Aorta (tissue), 5 donors: Measurements from ENCODE around the gene CR1L. TPM values are rescaled to one million over a fixed set of nuclear protein-coding genes. Genes with fewer than 3 reads are reported as not detected.
"Not testable (repeated sequence)": the region's sequence is repeated elsewhere in the genome, so short reads cannot be mapped to it uniquely, and the experiment has no call there.

Experiments
- ATAC-seq: fragments of 200-7000 bp; cut with Tn5 transposase; one replicate; pipeline ENCODE4 v1.9.1; 2022; ENCODE audit warnings: moderate library complexity; ENCODE audit not compliant: low FRiP score
- DNase-seq, 2 donors: peaks; one replicate each; pipeline ENCODE4 v3.0.0-alpha.2; 2020
- H3K27ac ChIP-seq, 2 donors: one replicate each; pipeline ENCODE4 v1.5.1; 2013; ENCODE audit warnings: low read length in 2 of 2, mild to moderate bottlenecking in 2 of 2, moderate library complexity in 2 of 2, control low read depth in 1 of 2, inconsistent platforms in 1 of 2, low read depth in 1 of 2
- H3K27me3 ChIP-seq, 2 donors: one replicate each; pipeline ENCODE4 v1.6.1; 2013; ENCODE audit warnings: control low read depth in 1 of 2, low read length in 1 of 2, mild to moderate bottlenecking in 1 of 2, moderate library complexity in 1 of 2; ENCODE audit not compliant: insufficient read depth in 2 of 2, control insufficient read depth in 1 of 2
- H3K36me3 ChIP-seq, 2 donors: one replicate each; pipeline ENCODE4 v1.6.1; 2013; ENCODE audit warnings: control low read depth in 1 of 2, low read length in 1 of 2, mild to moderate bottlenecking in 1 of 2; ENCODE audit not compliant: insufficient read depth in 2 of 2, control insufficient read depth in 1 of 2
- H3K4me1 ChIP-seq, 2 donors: one replicate each; pipeline ENCODE4 v1.6.1; 2013; ENCODE audit warnings: low read length in 2 of 2, control low read depth in 1 of 2, mild to moderate bottlenecking in 1 of 2, moderate library complexity in 1 of 2; ENCODE audit not compliant: insufficient read depth in 2 of 2, control insufficient read depth in 1 of 2
- H3K4me3 ChIP-seq, 2 donors: one replicate each; pipeline ENCODE4 v1.5.1; 2013; ENCODE audit warnings: low read length in 2 of 2, control low read depth in 1 of 2, mild to moderate bottlenecking in 1 of 2
- H3K9me3 ChIP-seq: one replicate; pipeline ENCODE4 v1.6.1; 2013; ENCODE audit warnings: mild to moderate bottlenecking, low read length; ENCODE audit not compliant: control insufficient read depth
- WGBS, 2 donors: extraction: QIAGEN DNeasy Blood & Tissue Kit; methylation state at CpG; one replicate each; pipeline ENCODE4 v1.1.7; 2013; 5-methylcytosine and 5-hydroxymethylcytosine counted together
- intact Hi-C, 2 donors: fragments of 100-400 bp; cut with DNase I; formaldehyde crosslinking; loops; one replicate each; pipeline versions ENCODE4 v1.14.2 to v1.15.0; 2022
- polyA plus RNA-seq, 2 donors: library from polyadenylated mRNA; stranded (reverse); fragments of 200-250 nt; gene quantifications; one replicate each; pipeline ENCODE4 v1.2.3, GENCODE V29; 2013
- total RNA-seq, 2 donors: library from RNA; stranded (reverse); fragmentation: NEBNext Ultra II Directional; extraction: Animal tissue kit (Norgen Biotek cat#: 25700); gene quantifications; one replicate each; pipeline ENCODE4 v1.2.1, GENCODE V29; 2021
- donor health status: healthy with polysubstance abuse.
- donor health status: Bipolar disorder and iron deficiency.
- donor health status: DM: no; HTN: no; CAD: no.
- donor health status: DM: no; HTN: no; CAD: no.
- donor health status: DM: yes; HTN: yes; CAD: no.

The CR1L gene
- total and polyA plus RNA-seq, 4 donors: 0.24 TPM; not detected in 3

DNA sequence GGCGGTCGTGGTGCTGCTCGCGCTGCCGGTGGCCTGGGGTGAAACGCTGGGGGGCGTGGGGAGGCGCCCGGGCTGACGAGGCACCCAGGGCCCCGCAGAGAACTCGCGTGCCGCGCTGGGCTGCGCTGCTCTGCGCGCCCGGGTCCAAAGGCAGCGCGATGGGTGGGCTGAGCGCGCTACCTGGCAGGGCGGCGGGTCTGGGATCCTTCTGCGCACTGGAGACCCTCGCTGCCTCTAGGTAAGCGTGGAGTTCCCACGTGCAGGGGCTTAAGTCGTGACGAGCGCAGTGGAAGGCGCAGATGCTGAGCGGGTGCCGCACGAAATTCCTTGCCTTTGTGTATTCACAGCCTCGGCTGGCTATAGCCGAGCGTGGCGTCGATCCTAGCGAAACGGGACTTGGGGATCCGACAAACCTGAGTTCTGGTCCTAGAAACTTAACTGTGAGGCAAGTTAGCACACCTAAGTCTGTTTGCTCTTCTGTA lies 24.6 kb downstream of the CR1L start:
- Histone ChIP-seq H3K27me3 (no peaks in the 10 kb centered on the region), H3K27ac (no peak overlapping the region), H3K4me3 (no peak overlapping the region), H3K9me3 (peaks cover 1% of the 10 kb centered on the region), H3K36me3 (no peaks in the 10 kb centered on the region), H3K4me1 (no peaks in the 10 kb centered on the region)
- DNase-seq (no peak), ATAC-seq (no peak)
- WGBS, 2 donors: 2 to 8% methylated on average over 43 to 44 of the region's 44 CpGs
- intact Hi-C loops: no loop called here

DNA sequence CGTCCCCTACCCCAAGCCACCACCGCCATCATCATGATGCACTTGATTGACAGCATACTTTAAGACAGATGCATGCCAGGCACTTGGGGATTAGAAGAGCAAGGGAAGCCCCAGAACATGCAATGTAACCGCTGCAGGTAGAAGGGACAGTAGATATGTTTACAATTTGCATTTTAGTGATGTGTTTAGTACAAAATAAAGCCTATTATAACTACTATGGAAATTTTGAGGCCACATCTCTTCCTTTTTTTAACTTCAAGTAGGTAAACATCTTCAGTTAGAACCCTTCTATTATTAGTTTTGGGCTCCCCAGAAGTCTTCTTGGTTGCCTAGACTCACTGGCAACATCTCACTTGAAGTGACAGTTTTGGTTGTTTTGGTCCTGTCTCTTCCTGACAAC lies 25.3 kb downstream of the CR1L start:
- no peak overlapping the region for H3K4me3 ChIP-seq
- H3K36me3 ChIP-seq: no peaks in the 10 kb centered on the region
- ATAC-seq: no peak
- H3K27ac ChIP-seq: no peak overlapping the region
- intact Hi-C loops: no loop called here
- H3K4me1 ChIP-seq: no peaks in the 10 kb centered on the region
- WGBS, 2 donors: 67 to 71% methylated on average over 3 of the region's 3 CpGs
- peaks cover 1% of the 10 kb centered on the region for H3K9me3 ChIP-seq
- no peak for DNase-seq
- H3K27me3 ChIP-seq: no peaks in the 10 kb centered on the region

DNA sequence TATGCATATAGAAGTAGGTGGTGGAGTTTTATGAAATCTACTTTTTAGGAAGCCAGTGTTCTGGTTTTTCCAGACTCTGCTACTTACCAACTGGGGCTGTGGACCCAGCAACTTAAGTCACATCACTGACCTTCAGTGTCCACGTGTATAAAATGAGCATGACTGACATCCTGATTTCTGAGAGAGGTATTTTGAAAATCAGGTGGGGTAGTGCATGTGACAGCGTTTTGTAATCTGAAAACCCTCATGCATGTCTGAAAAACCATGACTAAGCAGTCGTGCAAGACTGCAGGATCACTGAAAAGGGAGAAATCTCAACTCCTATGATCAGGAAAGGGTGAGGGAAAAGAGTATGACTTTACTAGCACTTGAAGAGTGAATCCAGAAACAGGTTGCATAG lies 26.1 kb downstream of the CR1L start:
- intact Hi-C loops: no loop called here
- Histone ChIP-seq H3K27ac (no peak overlapping the region), H3K4me1 (no peaks in the 10 kb centered on the region), H3K9me3 (no peaks in the 10 kb centered on the region), H3K36me3 (no peaks in the 10 kb centered on the region), H3K27me3 (no peaks in the 10 kb centered on the region), H3K4me3 (no peak overlapping the region)
- WGBS, 2 donors: 40 to 58% methylated on average over 3 of the region's 3 CpGs
- ATAC-seq: no peak
- DNase-seq: no peak

GRCh38 chr1:207672522-207673130 lies 27.7 kb downstream of the CR1L start:
- Histone ChIP-seq H3K36me3 (no peaks in the 10 kb centered on the region), H3K4me1 (no peaks in the 10 kb centered on the region), H3K27me3 (no peaks in the 10 kb centered on the region), H3K4me3 (no peak overlapping the region), H3K9me3 (no peaks in the 10 kb centered on the region), H3K27ac (no peak overlapping the region)
- ATAC-seq (no peak), DNase-seq (no peak)
- 21 to 23% methylated on average over 5 of the region's 5 CpGs for WGBS, 2 donors
- intact Hi-C loops: no loop called here

- H3K27ac ChIP-seq: no peak overlapping the region
- H3K4me1 ChIP-seq: no peaks in the 10 kb centered on the region
- DNase-seq (no peak), ATAC-seq (no peak)
- no peaks in the 10 kb centered on the region for H3K27me3 ChIP-seq
- no peak overlapping the region for H3K4me3 ChIP-seq
- intact Hi-C loops: no loop called here
- WGBS, 2 donors: 55 to 64% methylated on average over 6 of the region's 6 CpGs
- H3K36me3 ChIP-seq: no peaks in the 10 kb centered on the region
- no peaks in the 10 kb centered on the region for H3K9me3 ChIP-seq
Measured at GRCh38 chr1:207673399-207673798, 28.5 kb downstream of the CR1L start.

GRCh38 chr1:207676153-207676552 lies 31.2 kb downstream of the CR1L start:
- DNase-seq (no peak), ATAC-seq (no peak)
- no peaks in the 10 kb centered on the region for H3K27me3 ChIP-seq
- no peaks in the 10 kb centered on the region for H3K4me1 ChIP-seq
- intact Hi-C loops: no loop called here
- no peak overlapping the region for H3K4me3 ChIP-seq
- H3K27ac ChIP-seq: no peak overlapping the region
- peaks cover 3% of the 10 kb centered on the region for H3K9me3 ChIP-seq
- H3K36me3 ChIP-seq: no peaks in the 10 kb centered on the region
- WGBS, 2 donors: 89% methylated on average over 4 of the region's 4 CpGs

- DNase-seq, H3K9me3 ChIP-seq, H3K27me3 ChIP-seq, intact Hi-C loops, H3K4me1 ChIP-seq, H3K27ac ChIP-seq, H3K4me3 ChIP-seq, ATAC-seq, H3K36me3 ChIP-seq: not testable (repeated sequence)
- 62 to 67% methylated on average over 6 of the region's 6 CpGs for WGBS, 2 donors
Measured at GRCh38 chr1:207680590-207681388, 35.9 kb downstream of the CR1L start.

DNA sequence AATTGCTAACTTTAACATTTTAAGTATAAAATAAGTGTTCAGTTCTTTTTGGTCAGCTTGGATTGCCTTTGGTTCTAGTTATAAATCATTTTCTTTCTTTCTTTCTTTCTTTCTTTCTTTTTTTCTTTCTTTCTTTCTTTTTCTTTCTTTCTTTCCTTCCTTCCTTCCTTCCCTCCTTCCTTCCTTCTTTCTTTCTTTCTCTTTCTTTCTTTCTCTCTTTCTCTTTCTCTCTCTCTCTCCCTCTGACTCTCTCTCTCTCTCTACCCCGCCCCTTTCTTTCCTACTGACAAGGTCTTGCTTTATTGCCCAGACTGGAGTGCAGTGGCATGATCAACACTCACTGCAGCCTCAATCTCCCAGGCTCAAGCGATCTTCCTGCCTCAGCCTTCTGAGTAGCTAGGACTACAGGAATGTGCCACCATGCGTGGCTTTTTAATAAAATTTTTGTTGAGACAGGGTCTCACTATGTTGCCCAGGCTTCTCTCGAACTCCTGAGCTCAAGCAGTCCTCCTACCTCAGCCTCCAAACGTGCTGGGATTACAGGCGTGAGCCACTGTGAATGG lies 38.0 kb downstream of the CR1L start:
- H3K9me3 ChIP-seq, H3K36me3 ChIP-seq, H3K4me1 ChIP-seq, H3K4me3 ChIP-seq, intact Hi-C loops, DNase-seq, H3K27ac ChIP-seq, H3K27me3 ChIP-seq, ATAC-seq: not testable (repeated sequence)
- WGBS, 2 donors: 85% methylated on average over 6 of the region's 6 CpGs

GRCh38 chr1:207690551-207690950 lies 45.6 kb downstream of the CR1L start:
- H3K4me1 ChIP-seq, intact Hi-C loops, H3K27me3 ChIP-seq, DNase-seq, ATAC-seq, H3K9me3 ChIP-seq, H3K4me3 ChIP-seq, H3K36me3 ChIP-seq, H3K27ac ChIP-seq: not testable (repeated sequence)
- WGBS, 2 donors: 81 to 87% methylated on average over 4 of the region's 4 CpGs
